NCI-H1417 (cell line): ENCODE data around the gene FLRT2.

ENCODE experiments used
- DNase-seq, 3 experiments: peaks; one replicate each; lab custom pipeline; 2025; lab: John Stamatoyannopoulos, UW

The FLRT2 gene

GRCh38 chr14:85564841-85565527 is 35.0 kb downstream of the FLRT2 start:
- DNase-seq: no peak

- DNase-seq: no peak
These were observed 35.9 kb downstream of the FLRT2 start for GRCh38 chr14:85565862-85566296.

GRCh38 chr14:85566603-85567002 is 36.7 kb downstream of the FLRT2 start:
- DNase-seq: no peak

GRCh38 chr14:85572011-85572410 is 42.1 kb downstream of the FLRT2 start:
- DNase-seq: no peak

GRCh38 chr14:85572845-85573244 is 42.9 kb downstream of the FLRT2 start:
- DNase-seq: no peak

- DNase-seq: no peak
These were observed 43.5 kb downstream of the FLRT2 start for GRCh38 chr14:85573406-85573805.

- no peak for DNase-seq
These were observed 45.1 kb downstream of the FLRT2 start for GRCh38 chr14:85574853-85575616.

- no peak for DNase-seq
These were observed 45.6 kb downstream of the FLRT2 start for GRCh38 chr14:85575617-85575898.

- no peak for DNase-seq
These were observed 46.3 kb downstream of the FLRT2 start for GRCh38 chr14:85576218-85576617.

- DNase-seq: no peak
These were observed 47.1 kb downstream of the FLRT2 start for GRCh38 chr14:85576848-85577542.

GRCh38 chr14:85577543-85578114 is 47.7 kb downstream of the FLRT2 start:
- DNase-seq: no peak

GRCh38 chr14:85578357-85578756 is 48.4 kb downstream of the FLRT2 start:
- no peak for DNase-seq

- DNase-seq: no peak
These were observed 49.0 kb downstream of the FLRT2 start for GRCh38 chr14:85578930-85579329.

- no peak for DNase-seq
These were observed 50.0 kb downstream of the FLRT2 start for GRCh38 chr14:85579942-85580341.

- DNase-seq: no peak
These were observed 50.7 kb downstream of the FLRT2 start for GRCh38 chr14:85580536-85581140.

- DNase-seq: no peak
These were observed 51.7 kb downstream of the FLRT2 start for GRCh38 chr14:85581691-85582090.

- no peak for DNase-seq
These were observed 53.4 kb downstream of the FLRT2 start for GRCh38 chr14:85583380-85583779.

GRCh38 chr14:85584481-85584880 is 54.5 kb downstream of the FLRT2 start:
- DNase-seq: no peak

GRCh38 chr14:85587151-85587711 is 57.3 kb downstream of the FLRT2 start:
- peak in 1 of 3 experiments; percentile 87 for DNase-seq

GRCh38 chr14:85590784-85591183 is 60.8 kb downstream of the FLRT2 start:
- DNase-seq: no peak

GRCh38 chr14:85594217-85594616 is 64.3 kb downstream of the FLRT2 start:
- DNase-seq: no peak

- DNase-seq: peak in 1 of 3 experiments; percentile 38
These were observed 66.0 kb downstream of the FLRT2 start for GRCh38 chr14:85595981-85596380.
